RPMI8226 (cell line): Measurements from ENCODE around the gene LCE6A.

Experiments used
- DNase-seq: peaks from one replicate; pipeline ENCODE4 v3.0.0-alpha.2; 2015

LCE6A gene

GRCh38 chr1:152878042-152878441 lies 35.4 kb downstream of the LCE6A start, which contains the start of gene SMCP:
Gene SMCP (plus strand): TSS chr1:152878322. CDS start chr1:152884423, 6,101 bp downstream.
- DNase-seq, result peak; percentile 7

GRCh38 chr1:152879559-152880198 lies 37.0 kb downstream of the LCE6A start:
- DNase-seq, result no peak

- no peak for DNase-seq
These were observed 37.7 kb downstream of the LCE6A start for GRCh38 chr1:152880316-152880715.

- DNase-seq, result peak; percentile 11
These were observed 38.3 kb downstream of the LCE6A start for GRCh38 chr1:152880907-152881306.

- no peak for DNase-seq
These were observed 41.4 kb downstream of the LCE6A start for GRCh38 chr1:152884085-152884484.

- no peak for DNase-seq
These were observed 41.9 kb downstream of the LCE6A start for GRCh38 chr1:152884506-152884905.

GRCh38 chr1:152884966-152885624 lies 42.4 kb downstream of the LCE6A start:
- DNase-seq, result no peak

GRCh38 chr1:152886085-152886484 lies 43.4 kb downstream of the LCE6A start:
- DNase-seq, result no peak

- DNase-seq, result no peak
These were observed 44.2 kb downstream of the LCE6A start for GRCh38 chr1:152886758-152887409.

- DNase-seq, result no peak
These were observed 45.5 kb downstream of the LCE6A start for GRCh38 chr1:152888126-152888525.
